Progenitor cell of endocrine pancreas (in vitro differentiated cells): Measurements from ENCODE around the gene UBE2O. TPM values are rescaled to one million over a fixed set of nuclear protein-coding genes. Genes with fewer than 3 reads are reported as not detected.

ENCODE experiments used
- DNase-seq: peaks from one replicate; pipeline ENCODE4 v3.0.0; 2021; ENCODE audit warnings: low spot score; ENCODE audit not compliant: unreplicated experiment
- H3K27ac Mint-ChIP-seq: 2 replicates; pipeline ENCODE4 v1.8.0; 2021; ENCODE audit warnings: mild to moderate bottlenecking, moderate library complexity, mixed read lengths
- H3K27me3 Mint-ChIP-seq: 2 replicates; pipeline ENCODE4 v1.8.0; 2021; ENCODE audit warnings: mixed read lengths
- H3K36me3 Mint-ChIP-seq: 2 replicates; pipeline ENCODE4 v1.8.0; 2022; ENCODE audit warnings: mixed read lengths; ENCODE audit not compliant: insufficient read depth
- H3K4me1 Mint-ChIP-seq: 2 replicates; pipeline ENCODE4 v1.8.0; 2021; ENCODE audit warnings: low read depth, mixed read lengths
- H3K4me3 Mint-ChIP-seq: 2 replicates; pipeline ENCODE4 v1.8.0; 2021; ENCODE audit warnings: low read depth, mild to moderate bottlenecking, moderate library complexity, mixed read lengths
- H3K9me3 Mint-ChIP-seq: 2 replicates; pipeline ENCODE4 v1.8.0; 2021; ENCODE audit warnings: low read depth, mixed read lengths
- CTCF ChIP-seq: fragments of 200-600 bp; sonication (generic); IDR thresholded peaks from one replicate; pipeline ENCODE4 v1.5.0; 2021; ENCODE audit warnings: antibody characterized with exemption, mild to moderate bottlenecking; ENCODE audit not compliant: unreplicated experiment
- total RNA-seq: library from RNA; stranded (reverse); gene quantifications from 2 replicates; pipeline ENCODE4 v1.2.1, GENCODE V29; 2021

The UBE2O gene
- total RNA-seq, 1 donor from 2014 or later = 44.6 TPM

- H3K27ac Mint-ChIP-seq = peak overlapping the region; percentile 95
- H3K36me3 Mint-ChIP-seq = no peaks in the 10 kb centered on the region
- peaks cover 21% of the 10 kb centered on the region for H3K27me3 Mint-ChIP-seq
- TF ChIP-seq CTCF = no peak
- peak overlapping the region; percentile 88 for H3K4me3 Mint-ChIP-seq
- DNase-seq = peak; percentile 41
- H3K4me1 Mint-ChIP-seq = peaks cover 12% of the 10 kb centered on the region
- H3K9me3 Mint-ChIP-seq = no peaks in the 10 kb centered on the region
Measured at GRCh38 chr17:76382803-76383545, 70.0 kb downstream of the UBE2O start.

GRCh38 chr17:76382351-76382802 lies 70.6 kb downstream of the UBE2O start:
- Mint-ChIP-seq H3K27me3 (peaks cover 23% of the 10 kb centered on the region), H3K9me3 (no peaks in the 10 kb centered on the region), H3K4me3 (peak overlapping the region; percentile 88), H3K27ac (peak overlapping the region; percentile 95), H3K4me1 (peaks cover 12% of the 10 kb centered on the region), H3K36me3 (no peaks in the 10 kb centered on the region)
- peak; percentile 47 for DNase-seq
- TF ChIP-seq CTCF = no peak

- H3K4me3 Mint-ChIP-seq = peak overlapping the region; percentile 88
Measured at GRCh38 chr17:76381633-76382350, 71.2 kb downstream of the UBE2O start.

GRCh38 chr17:76379646-76380376 lies 73.1 kb downstream of the UBE2O start:
- H3K4me3 Mint-ChIP-seq = no peak overlapping the region
- DNase-seq = no peak
- H3K27ac Mint-ChIP-seq = no peak overlapping the region

More at GRCh38 chr17:76381633-76382350, 71.2 kb downstream of the UBE2O start:
- H3K4me1 Mint-ChIP-seq = peaks cover 12% of the 10 kb centered on the region
- no peaks in the 10 kb centered on the region for H3K36me3 Mint-ChIP-seq
- H3K27me3 Mint-ChIP-seq = peaks cover 25% of the 10 kb centered on the region
- DNase-seq = no peak
- peak overlapping the region; percentile 93 for H3K27ac Mint-ChIP-seq
- H3K9me3 Mint-ChIP-seq = no peaks in the 10 kb centered on the region
- no peak for TF ChIP-seq CTCF

More at GRCh38 chr17:76379646-76380376, 73.1 kb downstream of the UBE2O start:
- peaks cover 16% of the 10 kb centered on the region for H3K27me3 Mint-ChIP-seq
- no peaks in the 10 kb centered on the region for H3K36me3 Mint-ChIP-seq
- H3K9me3 Mint-ChIP-seq = no peaks in the 10 kb centered on the region
- TF ChIP-seq CTCF = no peak
- H3K4me1 Mint-ChIP-seq = peaks cover 22% of the 10 kb centered on the region
